PFSK-1 (cell line): ENCODE results near the gene HSPA2. TPM values are rescaled to one million over a fixed set of nuclear protein-coding genes. Genes with fewer than 3 reads are reported as not detected.

Source experiments
- FOXP2 ChIP-seq: optimal IDR thresholded peaks from 2 replicates; pipeline ENCODE3; 2011; ENCODE audit warnings: borderline replicate concordance, control low read depth, inconsistent platforms; ENCODE audit not compliant: insufficient read depth; ENCODE audit errors: extremely low read length, extremely low read depth
- POLR2AphosphoS5 ChIP-seq: IDR thresholded peaks from 2 replicates; pipeline ENCODE4 v1.6.1; 2012; ENCODE audit warnings: low read depth, mild to moderate bottlenecking, control low read depth, low read length, moderate library complexity
- REST ChIP-seq, 2 experiments: IDR thresholded peaks; 2 replicates each; pipeline versions ENCODE4 v1.6.1 to v1.8.0; 2011 to 2012; ENCODE audit warnings: low read depth in 2 of 2, low read length in 2 of 2, control low read depth in 1 of 2, inconsistent platforms in 1 of 2, mild to moderate bottlenecking in 1 of 2, moderate library complexity in 1 of 2; ENCODE audit not compliant: insufficient read depth in 1 of 2
- SIN3A ChIP-seq: IDR thresholded peaks from 2 replicates; pipeline ENCODE4 v1.6.1; 2012; ENCODE audit warnings: mild to moderate bottlenecking, low read length, moderate library complexity, borderline replicate concordance; ENCODE audit not compliant: insufficient read depth
- TAF1 ChIP-seq: IDR thresholded peaks from 2 replicates; pipeline ENCODE4 v1.6.1; 2012; ENCODE audit warnings: low read length, control low read depth, borderline replicate concordance; ENCODE audit not compliant: insufficient read depth
- polyA plus RNA-seq: library from polyadenylated mRNA; unstranded; fragments of >200 nt; gene quantifications from one replicate; pipeline ENCODE4 v1.2.1, GENCODE V29; 2012; ENCODE audit warnings: low read depth, missing spikeins; ENCODE audit not compliant: insufficient read length

HSPA2 gene
- polyA plus RNA-seq = 0.05 TPM

- no peak for TF ChIP-seq SIN3A
- TF ChIP-seq REST (IDR thresholded peaks at IDR 0.05; ENCODE audit: insufficient read depth in 1 of 2, low read depth in 2 of 2, low read length in 2 of 2) = no peak
- TF ChIP-seq POLR2AphosphoS5 = no peak
- TF ChIP-seq FOXP2 = no peak
- TF ChIP-seq TAF1 = no peak
These were observed at the start of gene HSPA2 for GRCh38 chr14:64540208-64541202. Gene HSPA2 (plus strand): TSS chr14:64540741. CDS start chr14:64540850, 109 bp downstream.

- TF ChIP-seq POLR2AphosphoS5 = no peak
- no peak for TF ChIP-seq REST (IDR thresholded peaks at IDR 0.05; ENCODE audit: insufficient read depth in 1 of 2, low read depth in 2 of 2, low read length in 2 of 2)
- TF ChIP-seq SIN3A = no peak
- no peak for TF ChIP-seq FOXP2
- no peak for TF ChIP-seq TAF1
These were observed 48.9 kb upstream of the HSPA2 start for GRCh38 chr14:64491637-64492036.

- TF ChIP-seq POLR2AphosphoS5 = no peak
- no peak for TF ChIP-seq SIN3A
- no peak for TF ChIP-seq FOXP2
- TF ChIP-seq REST (IDR thresholded peaks at IDR 0.05; ENCODE audit: insufficient read depth in 1 of 2, low read depth in 2 of 2, low read length in 2 of 2) = no peak
- TF ChIP-seq TAF1 = no peak
These were observed 47.1 kb upstream of the HSPA2 start for GRCh38 chr14:64493455-64493854.

- TF ChIP-seq REST (IDR thresholded peaks at IDR 0.05; ENCODE audit: insufficient read depth in 1 of 2, low read depth in 2 of 2, low read length in 2 of 2) (no peak), POLR2AphosphoS5 (no peak), FOXP2 (no peak), SIN3A (no peak), TAF1 (no peak)
These were observed 45.3 kb upstream of the HSPA2 start for GRCh38 chr14:64495252-64495651.
